Neural progenitor cell (in vitro differentiated cells): ENCODE results near the gene ADAM11. TPM values are rescaled to one million over a fixed set of nuclear protein-coding genes. Genes with fewer than 3 reads are reported as not detected.
"Not testable (repeated sequence)": the region's sequence is repeated elsewhere in the genome, so short reads cannot be mapped to it uniquely, and the experiment has no call there.

Experiments
- DNase-seq: peaks from one replicate; pipeline ENCODE4 v3.0.0-alpha.2; 2016; ENCODE audit warnings: low spot score
- H2AFZ ChIP-seq: fragments of 200-600 bp; sonication (generic); replicated peaks from 2 replicates; pipeline ENCODE4 v1.6.1; 2016; ENCODE audit warnings: antibody characterized with exemption
- H3F3A ChIP-seq: fragments of 200-600 bp; sonication (generic); 2 replicates; pipeline ENCODE4 v1.6.1; 2016; ENCODE audit warnings: antibody characterized with exemption, low read depth
- H3K27ac ChIP-seq: fragments of 200-600 bp; sonication (generic); 2 replicates; pipeline ENCODE4 v1.5.1; 2016; ENCODE audit warnings: mild to moderate bottlenecking
- H3K27me3 ChIP-seq: fragments of 200-600 bp; sonication (generic); 2 replicates; pipeline ENCODE4 v1.6.1; 2016; ENCODE audit warnings: mild to moderate bottlenecking, moderate library complexity
- H3K36me3 ChIP-seq: fragments of 200-600 bp; sonication (generic); 2 replicates; pipeline ENCODE4 v1.5.1; 2016
- H3K4me1 ChIP-seq: fragments of 200-600 bp; sonication (generic); 2 replicates; pipeline ENCODE4 v1.6.1; 2016; ENCODE audit warnings: mixed run types
- H3K4me2 ChIP-seq: fragments of 200-600 bp; sonication (generic); 2 replicates; pipeline ENCODE4 v1.6.1; 2016
- H3K4me3 ChIP-seq: fragments of 200-600 bp; sonication (generic); 2 replicates; pipeline ENCODE4 v1.5.1; 2016
- H3K79me2 ChIP-seq: fragments of 200-600 bp; sonication (generic); 2 replicates; pipeline ENCODE4 v1.6.1; 2016; ENCODE audit warnings: low read depth
- H3K9ac ChIP-seq: fragments of 200-600 bp; sonication (generic); 2 replicates; pipeline ENCODE4 v1.6.1; 2016
- H3K9me3 ChIP-seq: fragments of 200-600 bp; sonication (generic); 2 replicates; pipeline ENCODE4 v1.5.1; 2016; ENCODE audit warnings: low read depth
- H4K20me1 ChIP-seq: fragments of 200-600 bp; sonication (generic); 2 replicates; pipeline ENCODE4 v1.6.1; 2016; ENCODE audit warnings: low read depth
- H3K27ac Mint-ChIP-seq: 3 replicates; pipeline ENCODE4 v1.8.0; 2021; ENCODE audit warnings: mixed read lengths
- H3K27me3 Mint-ChIP-seq: 2 replicates; pipeline ENCODE4 v1.8.0; 2022; ENCODE audit warnings: low read depth, mild to moderate bottlenecking, inconsistent platforms, moderate library complexity, mixed read lengths; ENCODE audit not compliant: insufficient read depth
- H3K36me3 Mint-ChIP-seq: 3 replicates; pipeline ENCODE4 v1.8.0; 2021; ENCODE audit warnings: mixed read lengths
- H3K4me1 Mint-ChIP-seq: 3 replicates; pipeline ENCODE4 v1.8.0; 2021; ENCODE audit warnings: mixed read lengths
- H3K4me3 Mint-ChIP-seq: 3 replicates; pipeline ENCODE4 v1.8.0; 2021; ENCODE audit warnings: mild to moderate bottlenecking, moderate library complexity, mixed read lengths
- H3K9me3 Mint-ChIP-seq: 3 replicates; pipeline ENCODE4 v1.8.0; 2020; ENCODE audit warnings: mixed read lengths
- EZH2 ChIP-seq: fragments of 200-600 bp; sonication (generic); IDR thresholded peaks from 2 replicates; pipeline ENCODE4 v1.6.1; 2017; ENCODE audit warnings: antibody characterized with exemption, mild to moderate bottlenecking, moderate library complexity
- EZH2phosphoT487 ChIP-seq: fragments of 200-600 bp; sonication (generic); IDR thresholded peaks from 2 replicates; pipeline ENCODE4 v1.6.1; 2017; ENCODE audit warnings: antibody characterized with exemption
- total RNA-seq: library from RNA; depleted of rRNA; stranded (reverse); fragments of >200 nt; gene quantifications from 2 replicates; pipeline ENCODE4 v1.2.3, GENCODE V29; 2015; ENCODE audit warnings: low replicate concordance
- TF ChIP-seq, protein P1 (sequence below): fragments of 200-600 bp; sonication (generic); IDR thresholded peaks from 2 replicates; pipeline ENCODE4 v1.5.1; 2017; ENCODE audit warnings: antibody characterized with exemption, mild to moderate bottlenecking

The ADAM11 gene
- total RNA-seq, 1 donor from 2014 or later = 1.4 TPM

DNA sequence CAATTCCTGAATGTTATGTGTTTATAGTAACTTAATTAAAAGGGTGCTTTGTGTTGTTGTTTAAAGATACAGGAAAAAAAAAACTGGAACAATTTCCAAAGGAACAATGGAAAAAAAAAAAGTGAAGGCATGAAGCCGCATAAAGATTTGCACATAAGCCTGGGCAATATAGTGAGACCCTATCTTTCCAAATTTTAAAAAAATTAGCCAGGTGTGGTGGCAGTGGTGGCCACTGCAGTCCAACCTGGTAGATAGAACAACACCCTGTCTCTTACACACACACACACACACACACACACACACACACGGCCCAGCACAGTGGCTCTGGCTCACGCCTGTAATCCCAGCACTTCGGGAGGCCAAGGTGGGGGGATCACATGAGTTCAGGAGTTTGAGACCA, 49.4 kb downstream of the ADAM11 start:
- H3K9me3 ChIP-seq = no peaks in the 10 kb centered on the region
- no peaks in the 10 kb centered on the region for H3K27me3 ChIP-seq
- no peak overlapping the region for H3K9ac ChIP-seq
- Mint-ChIP-seq H3K27me3 (peaks cover 2% of the 10 kb centered on the region), H3K4me3 (no peak overlapping the region), H3K27ac (no peak overlapping the region), H3K4me1 (no peaks in the 10 kb centered on the region), H3K36me3 (peaks cover 37% of the 10 kb centered on the region), H3K9me3 (no peaks in the 10 kb centered on the region)
- no peak for DNase-seq
- peaks cover 93% of the 10 kb centered on the region for H4K20me1 ChIP-seq
- no peak overlapping the region for H3K4me2 ChIP-seq
- no peak overlapping the region for H3K4me3 ChIP-seq
- no peaks in the 10 kb centered on the region for H3K4me1 ChIP-seq
- no peak overlapping the region for H2AFZ ChIP-seq
- peaks cover 9% of the 10 kb centered on the region for H3K36me3 ChIP-seq
- TF ChIP-seq, protein P1, sequence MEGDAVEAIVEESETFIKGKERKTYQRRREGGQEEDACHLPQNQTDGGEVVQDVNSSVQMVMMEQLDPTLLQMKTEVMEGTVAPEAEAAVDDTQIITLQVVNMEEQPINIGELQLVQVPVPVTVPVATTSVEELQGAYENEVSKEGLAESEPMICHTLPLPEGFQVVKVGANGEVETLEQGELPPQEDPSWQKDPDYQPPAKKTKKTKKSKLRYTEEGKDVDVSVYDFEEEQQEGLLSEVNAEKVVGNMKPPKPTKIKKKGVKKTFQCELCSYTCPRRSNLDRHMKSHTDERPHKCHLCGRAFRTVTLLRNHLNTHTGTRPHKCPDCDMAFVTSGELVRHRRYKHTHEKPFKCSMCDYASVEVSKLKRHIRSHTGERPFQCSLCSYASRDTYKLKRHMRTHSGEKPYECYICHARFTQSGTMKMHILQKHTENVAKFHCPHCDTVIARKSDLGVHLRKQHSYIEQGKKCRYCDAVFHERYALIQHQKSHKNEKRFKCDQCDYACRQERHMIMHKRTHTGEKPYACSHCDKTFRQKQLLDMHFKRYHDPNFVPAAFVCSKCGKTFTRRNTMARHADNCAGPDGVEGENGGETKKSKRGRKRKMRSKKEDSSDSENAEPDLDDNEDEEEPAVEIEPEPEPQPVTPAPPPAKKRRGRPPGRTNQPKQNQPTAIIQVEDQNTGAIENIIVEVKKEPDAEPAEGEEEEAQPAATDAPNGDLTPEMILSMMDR = no peak
- TF ChIP-seq EZH2phosphoT487 (no peak), EZH2 (no peak)
- peaks cover 7% of the 10 kb centered on the region for H3F3A ChIP-seq
- H3K79me2 ChIP-seq = peaks cover 100% of the 10 kb centered on the region
- H3K27ac ChIP-seq = no peak overlapping the region

DNA sequence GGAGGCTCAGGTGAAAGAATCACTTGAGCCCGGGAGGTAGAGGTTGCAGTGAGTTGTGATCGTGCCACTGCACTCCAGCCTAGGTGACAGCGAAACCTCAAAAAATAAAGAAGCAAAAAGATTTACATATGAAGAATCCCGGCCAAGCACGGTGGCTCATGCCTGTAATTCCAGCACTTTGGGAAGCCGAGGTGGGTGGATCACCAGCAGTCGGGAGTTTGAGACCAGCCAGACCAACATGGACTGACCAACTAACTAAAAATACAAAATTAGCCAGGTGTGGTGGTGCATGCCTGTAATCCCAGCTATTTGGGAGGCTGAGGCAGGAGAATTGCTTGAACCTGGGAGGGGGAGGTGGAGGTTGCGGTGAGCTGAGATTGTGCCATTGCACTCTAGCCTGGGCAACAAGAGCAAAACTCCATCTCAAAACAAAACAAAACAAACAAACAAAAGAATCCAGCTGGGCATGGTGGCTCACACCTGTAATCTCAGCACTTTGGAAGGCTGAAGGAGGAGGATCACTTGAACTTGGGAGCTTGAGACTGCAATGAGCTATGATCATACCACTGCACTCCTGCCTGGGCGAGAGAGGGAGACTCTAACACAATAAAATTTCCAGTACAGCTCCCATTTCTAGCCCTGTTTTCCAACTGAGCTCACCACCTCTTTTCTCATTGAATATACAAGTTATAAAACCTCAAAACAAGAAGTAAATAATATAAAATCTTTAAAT, 50.0 kb downstream of the ADAM11 start:
- peaks cover 100% of the 10 kb centered on the region for H3K79me2 ChIP-seq

DNA sequence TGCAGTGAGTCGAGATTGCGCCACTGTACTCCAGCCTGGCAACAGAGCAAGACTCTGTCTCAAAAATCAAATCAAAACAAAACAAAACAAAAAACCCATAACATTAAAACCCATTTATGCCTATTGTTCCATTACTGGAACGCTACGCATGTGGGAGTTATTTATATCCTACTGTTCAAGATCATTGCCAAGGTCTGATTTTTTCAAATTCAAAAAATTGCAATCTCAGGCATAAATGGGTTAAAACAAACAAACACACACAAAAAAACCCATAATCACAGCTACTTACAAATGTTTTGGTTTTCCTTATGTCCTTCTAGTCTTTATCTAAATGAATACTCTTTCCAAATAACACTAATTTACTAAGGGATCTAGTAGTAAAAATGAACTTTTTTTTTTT, 53.5 kb downstream of the ADAM11 start:
- Histone ChIP-seq H3K27ac (no peak overlapping the region), H3K4me2 (no peak overlapping the region), H3K9me3 (no peaks in the 10 kb centered on the region), H3F3A (peaks cover 10% of the 10 kb centered on the region), H3K36me3 (no peaks in the 10 kb centered on the region), H3K4me1 (no peaks in the 10 kb centered on the region), H4K20me1 (peaks cover 79% of the 10 kb centered on the region), H3K4me3 (no peak overlapping the region), H3K27me3 (no peaks in the 10 kb centered on the region), H2AFZ (no peak overlapping the region), H3K9ac (no peak overlapping the region), H3K79me2 (peaks cover 100% of the 10 kb centered on the region)
- no peak for DNase-seq
- no peaks in the 10 kb centered on the region for H3K4me1 Mint-ChIP-seq
- no peak overlapping the region for H3K27ac Mint-ChIP-seq
- no peaks in the 10 kb centered on the region for H3K27me3 Mint-ChIP-seq
- no peak overlapping the region for H3K4me3 Mint-ChIP-seq
- no peak for TF ChIP-seq EZH2
- TF ChIP-seq EZH2phosphoT487 = no peak
- TF ChIP-seq, protein P1 = no peak
- peaks cover 19% of the 10 kb centered on the region for H3K36me3 Mint-ChIP-seq
- no peaks in the 10 kb centered on the region for H3K9me3 Mint-ChIP-seq

More for the DNA sequence above, 50.0 kb downstream of the ADAM11 start:
- not testable (repeated sequence) for H3K4me1 Mint-ChIP-seq, H3K27me3 Mint-ChIP-seq, DNase-seq, H3K27ac ChIP-seq, H3K27me3 ChIP-seq, H3K4me2 ChIP-seq, H3K36me3 ChIP-seq, H3K27ac Mint-ChIP-seq, H3K4me3 ChIP-seq, H3K9ac ChIP-seq, H3K9me3 Mint-ChIP-seq, H3F3A ChIP-seq, H3K4me3 Mint-ChIP-seq, H3K4me1 ChIP-seq, H2AFZ ChIP-seq, H3K9me3 ChIP-seq
- peaks cover 92% of the 10 kb centered on the region for H4K20me1 ChIP-seq
- peaks cover 37% of the 10 kb centered on the region for H3K36me3 Mint-ChIP-seq

DNA sequence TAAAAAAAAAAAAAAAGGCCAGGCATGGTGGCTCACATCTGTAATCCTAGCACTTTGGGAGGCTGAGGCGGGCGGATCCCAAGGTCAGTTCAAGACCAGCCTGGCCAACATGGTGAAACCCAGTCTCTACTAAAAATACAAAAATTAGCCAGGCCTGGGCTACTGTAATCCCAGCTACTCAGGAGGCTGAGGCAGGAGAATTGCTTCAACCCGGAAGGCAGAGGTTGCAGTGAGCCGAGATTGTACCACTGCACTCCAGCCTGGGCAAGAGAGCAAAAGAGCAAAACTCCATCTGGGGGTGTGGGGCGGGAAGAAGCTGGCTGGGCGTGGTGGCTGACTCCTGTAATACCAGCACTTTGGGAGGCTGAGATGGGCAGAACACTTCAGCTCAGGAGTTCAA, 59.7 kb downstream of the ADAM11 start:
- Histone ChIP-seq H4K20me1 (peaks cover 79% of the 10 kb centered on the region), H3K79me2 (peaks cover 100% of the 10 kb centered on the region), H3F3A (peaks cover 15% of the 10 kb centered on the region)
- not testable (repeated sequence) for H3K27ac ChIP-seq, H3K9me3 Mint-ChIP-seq, H3K4me1 ChIP-seq, H3K4me3 Mint-ChIP-seq, H3K36me3 ChIP-seq, H3K9me3 ChIP-seq, H3K27me3 ChIP-seq, H2AFZ ChIP-seq, DNase-seq, H3K27ac Mint-ChIP-seq, H3K27me3 Mint-ChIP-seq, H3K4me2 ChIP-seq, H3K4me3 ChIP-seq, H3K9ac ChIP-seq
- H3K36me3 Mint-ChIP-seq = peaks cover 21% of the 10 kb centered on the region
- peaks cover 12% of the 10 kb centered on the region for H3K4me1 Mint-ChIP-seq
